GM18511 (cell line): ENCODE data around the gene NEGR1.
A peak's percentile ranks its signal among the peaks of the same experiment; 100 is the strongest.

ENCODE experiments used
- ATAC-seq: cut with Tn5 transposase; IDR thresholded peaks from one replicate; pipeline ENCODE4 v1.9.1; 2021; ENCODE audit warnings: mild to moderate bottlenecking, moderate library complexity; ENCODE audit not compliant: unreplicated experiment

NEGR1 gene

DNA sequence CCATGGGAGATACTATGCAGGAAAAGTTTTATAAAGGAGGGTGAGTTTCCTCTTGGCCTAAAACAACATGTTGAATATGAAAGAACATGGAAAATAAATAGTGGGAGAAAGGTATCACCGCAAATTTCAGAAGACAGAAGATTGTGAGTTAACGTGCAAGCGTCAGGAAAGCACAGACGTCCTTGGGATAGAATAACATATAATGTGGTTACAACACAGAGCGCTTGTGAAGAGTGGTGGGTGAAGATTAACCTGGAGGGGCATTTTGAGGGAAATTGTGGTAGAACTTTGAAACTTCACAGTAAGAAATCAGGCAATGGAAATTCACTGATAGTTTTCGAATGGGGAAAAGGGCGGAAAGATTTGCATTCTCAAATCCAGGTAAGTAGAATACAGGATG is 47.3 kb downstream of the NEGR1 start:
- ATAC-seq = no peak

DNA sequence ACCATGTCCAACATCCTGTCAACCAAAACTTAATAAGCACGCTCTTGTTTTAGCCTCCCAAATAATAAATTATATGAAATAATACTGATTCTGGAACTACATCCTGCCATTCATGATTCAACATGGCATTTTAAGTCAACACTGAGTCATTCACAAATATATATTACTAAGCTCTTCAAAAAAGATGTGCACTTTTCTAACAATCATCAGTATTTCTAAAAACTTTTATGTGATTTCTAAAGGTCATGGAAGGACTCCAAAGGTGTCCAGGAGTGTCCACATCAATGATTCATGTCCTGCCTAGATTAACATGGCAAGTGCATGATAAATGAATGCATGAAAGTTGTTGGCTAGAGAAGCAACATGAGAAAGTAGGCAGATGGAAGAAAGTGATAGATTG is 51.6 kb downstream of the NEGR1 start:
- ATAC-seq = no peak

DNA sequence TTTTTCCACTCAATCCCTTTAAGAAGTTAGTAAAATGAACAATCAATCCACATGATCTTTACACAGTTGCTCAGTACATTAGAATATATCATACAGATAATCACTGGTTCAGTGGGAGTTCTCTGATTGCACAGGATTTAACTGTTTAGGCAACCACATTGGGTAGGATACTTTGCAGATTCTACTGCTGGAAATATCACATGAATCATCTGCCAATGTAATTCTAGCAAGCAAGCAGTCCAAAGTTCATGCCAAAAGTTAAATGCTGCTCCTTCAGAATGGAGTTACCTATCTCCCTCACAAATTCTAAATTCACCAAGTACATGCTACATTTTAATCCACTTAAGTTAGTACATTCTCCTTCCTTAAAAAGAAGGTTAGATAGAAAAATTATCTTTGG is 52.4 kb downstream of the NEGR1 start:
- no peak for ATAC-seq

DNA sequence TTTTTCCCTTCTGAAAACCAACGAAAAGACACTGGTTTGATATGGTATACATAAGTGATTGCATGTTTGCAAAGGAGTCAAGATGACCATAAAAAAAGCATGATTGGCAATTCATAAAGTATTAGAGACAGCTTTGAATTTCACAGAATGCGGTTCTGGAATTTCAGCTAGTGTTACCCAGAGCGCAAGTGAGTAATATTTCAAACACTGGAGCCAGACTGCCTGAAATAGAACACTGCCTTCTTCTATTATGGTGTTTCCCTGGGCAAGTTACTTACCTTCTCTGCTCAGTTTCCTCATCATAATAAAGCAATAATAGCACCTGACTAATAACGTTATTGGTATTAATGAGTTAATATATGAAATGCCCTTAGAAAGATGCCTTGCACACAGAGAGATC is 54.7 kb downstream of the NEGR1 start:
- no peak for ATAC-seq

DNA sequence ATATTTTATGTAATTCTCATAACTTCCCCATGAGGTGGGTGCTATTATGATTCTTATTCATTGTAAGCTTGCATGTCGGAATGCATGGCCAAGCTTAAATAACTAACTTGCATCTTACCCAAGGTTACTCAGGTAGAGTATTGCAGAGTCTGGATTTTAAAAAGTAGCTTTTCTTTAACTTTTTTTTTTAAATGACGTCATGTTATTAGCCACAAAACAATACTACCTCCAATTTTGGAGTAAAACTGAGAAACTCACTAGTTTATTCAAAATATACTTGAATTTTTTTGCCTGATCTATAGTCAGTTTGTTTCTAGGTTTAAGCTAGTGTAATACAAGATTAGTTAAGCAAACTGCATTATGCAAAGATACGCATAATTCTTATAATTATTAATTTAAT is 57.8 kb downstream of the NEGR1 start:
- no peak for ATAC-seq

DNA sequence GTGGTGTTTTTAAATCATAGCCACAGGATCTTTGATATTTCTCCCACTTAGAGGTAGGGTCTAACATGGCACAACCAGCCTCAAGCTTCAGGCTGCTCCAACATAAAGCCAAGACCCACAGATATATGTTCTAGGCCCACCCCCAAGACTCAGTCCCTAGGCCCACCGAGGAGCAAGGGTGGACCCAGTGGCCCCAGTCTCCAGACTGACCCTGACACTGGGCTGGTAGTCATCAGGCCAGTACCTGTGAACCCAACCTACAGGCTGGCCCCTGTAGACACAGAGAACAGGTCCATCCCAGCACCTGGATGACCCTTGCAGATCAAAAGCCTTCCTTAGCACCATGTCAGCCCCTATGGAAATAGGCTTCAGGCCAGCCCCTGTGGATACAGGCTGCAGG is 60.5 kb downstream of the NEGR1 start:
- no peak for ATAC-seq

DNA sequence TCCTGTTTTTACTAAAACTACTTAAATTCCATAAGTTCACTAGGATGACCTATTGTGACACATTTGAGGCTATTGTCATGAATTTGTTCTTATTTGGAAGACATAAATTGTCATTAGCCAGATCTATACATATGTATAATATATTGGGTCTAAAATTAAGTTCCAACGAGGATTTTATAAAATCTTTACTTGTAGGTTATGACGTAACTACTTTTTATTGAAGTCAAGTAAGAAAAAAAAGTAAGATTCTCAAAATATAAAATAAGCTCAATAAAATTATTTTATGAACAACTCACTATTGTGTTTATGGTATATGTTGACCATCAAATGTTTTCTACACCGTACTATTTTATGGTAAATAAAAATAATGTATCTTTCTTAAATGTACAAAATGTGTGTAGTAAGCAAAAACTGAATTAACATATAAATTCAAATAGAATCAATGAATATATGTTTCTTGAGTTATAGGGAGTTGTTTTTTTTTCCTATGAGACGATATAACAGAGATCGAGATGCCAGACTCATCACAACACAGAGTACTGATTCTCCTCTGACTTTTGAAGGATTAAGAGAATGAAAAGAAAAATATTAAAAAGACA is 64.1 kb downstream of the NEGR1 start:
- no peak for ATAC-seq

DNA sequence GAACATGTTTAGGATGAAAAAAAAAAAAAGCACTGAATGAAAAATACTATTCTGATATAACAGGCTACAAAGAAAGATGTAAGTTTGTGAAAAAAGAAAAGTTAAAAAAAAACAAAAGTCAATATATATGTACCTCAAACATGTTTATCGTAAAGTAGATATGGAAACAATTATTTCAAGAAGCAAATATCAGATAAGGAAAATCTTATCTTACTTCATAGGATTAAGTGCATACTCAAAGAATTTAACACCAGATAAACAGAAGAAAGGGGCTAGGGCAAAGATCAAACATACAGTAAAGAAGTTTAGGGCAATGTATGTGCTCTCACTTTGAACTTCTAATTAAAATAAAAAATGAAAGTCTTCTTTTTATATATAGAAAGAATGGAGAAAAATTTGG is 75.3 kb downstream of the NEGR1 start:
- no peak for ATAC-seq

DNA sequence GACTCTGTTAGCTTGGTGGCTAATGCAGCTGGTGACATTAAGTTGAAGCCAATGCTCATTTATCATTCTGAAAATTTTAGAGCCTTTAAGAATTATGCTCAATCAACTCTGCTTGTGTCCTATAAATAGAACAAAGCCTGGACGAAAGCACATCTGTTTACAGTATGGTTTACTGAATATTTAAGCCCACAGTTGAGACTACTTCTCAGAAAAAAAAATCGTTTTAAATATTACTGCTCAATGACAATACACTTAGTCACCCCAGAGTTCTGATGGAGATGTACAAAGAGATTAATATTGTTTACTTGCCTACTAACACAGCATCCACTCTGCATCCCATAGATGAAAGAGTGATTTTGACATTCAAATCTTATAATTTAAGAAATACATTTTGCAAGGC is 79.6 kb downstream of the NEGR1 start:
- no peak for ATAC-seq

DNA sequence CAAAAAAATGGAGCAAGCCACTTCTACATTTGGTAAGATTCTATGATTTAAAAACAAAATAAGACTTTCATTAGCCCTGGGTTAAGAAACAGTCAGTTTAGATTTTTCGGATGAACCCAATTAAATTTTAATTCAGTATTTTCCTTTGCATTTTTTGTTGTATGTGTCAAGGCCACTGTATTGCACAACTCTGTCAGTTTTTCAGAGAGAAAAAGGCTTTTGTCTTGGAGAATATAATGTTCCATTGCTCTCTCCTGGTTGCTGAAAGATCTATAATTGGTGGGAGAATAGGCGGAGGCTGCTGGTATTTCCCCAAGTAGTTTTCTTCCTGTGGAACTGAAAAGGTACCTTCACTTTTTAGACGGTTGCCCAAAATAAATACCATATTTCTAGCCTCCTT is 84.6 kb downstream of the NEGR1 start:
- ATAC-seq = no peak

DNA sequence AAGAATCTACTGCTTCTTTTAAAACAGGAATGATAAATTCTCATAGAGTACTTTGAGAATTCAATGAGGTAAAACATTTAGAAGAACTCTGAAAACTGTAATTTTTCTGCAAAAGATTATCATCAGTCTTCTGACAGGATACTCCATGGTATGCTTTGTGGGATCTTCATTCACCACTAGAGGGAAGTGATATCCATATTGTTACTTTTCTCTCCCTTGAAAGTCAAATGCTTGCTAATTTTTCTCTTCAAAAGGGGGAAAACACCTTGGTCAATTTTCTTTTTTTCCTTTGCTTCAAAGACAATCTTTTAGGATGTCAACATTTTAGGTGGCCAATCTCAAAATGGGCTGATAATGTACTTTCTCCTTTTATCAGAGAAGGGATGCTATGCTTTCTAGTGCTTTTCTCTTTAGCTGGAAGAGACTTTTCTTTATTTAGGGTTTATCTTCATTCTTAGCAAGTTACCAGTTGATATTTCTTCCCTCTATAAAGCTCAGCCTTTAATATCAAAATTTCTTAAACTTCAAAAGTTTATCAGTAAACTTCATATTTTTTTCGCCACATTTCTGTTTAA is 95.5 kb downstream of the NEGR1 start:
- no peak for ATAC-seq

DNA sequence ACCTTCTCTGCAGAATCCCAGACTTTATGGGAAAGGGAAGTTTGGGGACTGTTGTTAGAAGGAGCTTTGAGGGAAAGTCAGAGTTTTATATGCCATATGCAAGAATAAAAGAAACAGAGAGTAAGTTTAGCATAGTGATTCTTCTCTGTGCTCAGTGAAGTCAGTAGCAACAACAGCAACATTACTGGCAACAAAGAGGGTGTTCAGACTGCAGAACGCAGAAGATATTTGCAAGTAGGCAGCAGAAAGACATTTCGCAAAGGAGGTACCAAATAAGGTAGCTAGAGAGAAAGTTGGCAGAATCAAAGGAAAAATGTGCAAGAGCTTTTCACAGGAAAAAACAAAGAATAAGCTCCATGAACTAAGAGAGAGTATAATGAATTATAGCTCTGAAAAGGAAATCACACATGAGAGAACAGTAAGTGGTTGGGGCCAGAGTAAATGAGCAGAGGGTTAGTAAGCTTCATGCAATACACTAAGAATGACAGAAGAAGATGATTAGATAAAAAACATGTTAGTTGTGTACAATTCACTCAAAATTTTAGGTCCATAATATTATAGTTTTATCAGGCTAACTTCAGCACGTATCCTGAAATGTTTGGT is 98.1 kb downstream of the NEGR1 start:
- ATAC-seq = no peak

DNA sequence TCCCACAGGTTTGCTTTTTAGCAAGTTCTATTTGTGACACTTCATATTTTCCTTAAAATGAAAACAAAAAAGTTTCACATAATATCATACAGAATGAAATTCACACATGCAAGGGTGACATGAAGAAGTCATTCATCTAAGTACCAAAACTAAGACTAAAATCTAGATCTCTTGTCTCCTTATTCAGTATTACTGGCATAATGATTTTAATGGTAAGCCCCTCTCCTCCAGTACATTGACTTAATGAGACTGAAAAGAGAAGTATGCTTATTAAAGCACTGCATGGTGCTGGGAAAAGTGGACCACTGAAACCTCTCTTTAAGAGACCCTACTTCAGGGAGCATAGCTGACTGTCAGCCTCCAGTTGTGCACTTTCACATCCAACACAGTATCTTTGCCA is 99.5 kb downstream of the NEGR1 start:
- ATAC-seq = no peak

DNA sequence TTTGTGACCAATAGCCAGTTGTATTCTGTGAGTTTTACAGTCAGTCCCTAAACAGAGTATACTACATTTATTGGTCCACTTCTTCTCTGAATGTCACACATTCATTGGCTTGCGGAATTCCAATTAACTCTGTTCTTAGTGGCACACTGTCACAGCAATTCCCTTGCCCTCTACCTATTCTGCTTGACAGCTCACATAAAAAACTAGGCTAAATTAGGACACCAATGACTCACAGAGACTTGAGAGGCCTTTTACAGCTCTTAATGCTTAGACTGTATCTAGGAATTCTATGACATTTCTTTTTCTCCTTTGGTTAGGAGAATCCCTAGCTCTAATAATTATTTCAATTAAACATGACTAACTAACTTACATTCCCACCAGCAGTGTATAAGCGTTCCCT is 104.1 kb downstream of the NEGR1 start:
- ATAC-seq = no peak

DNA sequence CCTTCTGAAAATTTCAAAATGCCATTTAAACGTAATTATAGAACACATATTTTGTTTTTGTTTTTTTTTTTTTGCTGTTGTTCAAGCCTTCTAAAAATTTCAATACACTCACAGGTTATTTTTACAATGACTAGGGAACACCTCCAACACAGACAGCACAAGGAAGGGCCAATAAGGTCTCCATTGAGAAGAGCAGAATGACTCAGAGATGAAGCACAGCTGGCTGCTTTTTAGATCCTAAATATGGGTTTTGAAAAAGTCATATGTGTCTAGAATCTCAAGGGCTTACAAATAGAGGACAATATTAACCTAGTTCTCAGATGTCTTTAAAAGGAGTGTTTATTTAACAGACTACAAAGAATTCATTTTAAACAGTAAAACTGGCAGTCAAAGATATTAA is 104.6 kb downstream of the NEGR1 start:
- ATAC-seq = no peak

DNA sequence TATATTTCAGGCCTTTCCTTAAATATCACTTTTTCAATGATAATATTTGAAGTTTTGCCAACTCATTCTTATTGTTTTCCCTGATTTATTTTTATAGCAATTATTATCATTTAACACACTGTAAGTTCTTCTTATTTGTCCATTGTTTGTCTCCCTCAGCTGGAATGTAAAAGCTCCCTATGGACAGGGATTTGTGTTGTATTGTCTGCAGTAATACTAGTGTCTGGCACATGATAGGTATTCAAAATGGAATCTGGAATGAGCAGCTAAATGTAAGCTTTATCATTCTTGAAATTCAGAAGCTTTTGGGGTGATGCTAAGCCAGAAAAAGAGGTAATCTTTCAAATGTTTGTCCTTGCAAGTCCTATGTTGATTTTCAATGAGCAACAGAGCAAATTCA is 112.1 kb downstream of the NEGR1 start:
- no peak for ATAC-seq

DNA sequence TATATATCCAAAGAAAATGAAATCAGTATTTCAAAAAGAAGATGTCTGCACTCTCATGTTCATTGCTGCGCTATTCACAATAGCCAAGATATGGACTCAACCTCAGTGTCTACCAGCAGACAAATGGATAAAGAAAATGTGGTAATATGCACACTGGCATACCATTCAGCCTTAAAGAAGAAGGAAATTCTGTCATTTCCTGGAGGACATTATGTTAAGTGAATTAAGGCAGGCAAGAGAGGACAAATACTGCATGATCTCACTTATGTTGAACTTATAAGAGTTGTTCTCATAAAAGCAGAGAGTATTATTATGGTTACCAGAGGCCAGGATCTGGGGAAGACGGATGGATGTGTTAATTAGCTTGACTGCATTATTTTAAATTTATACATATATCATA is 115.9 kb downstream of the NEGR1 start:
- ATAC-seq = no peak

DNA sequence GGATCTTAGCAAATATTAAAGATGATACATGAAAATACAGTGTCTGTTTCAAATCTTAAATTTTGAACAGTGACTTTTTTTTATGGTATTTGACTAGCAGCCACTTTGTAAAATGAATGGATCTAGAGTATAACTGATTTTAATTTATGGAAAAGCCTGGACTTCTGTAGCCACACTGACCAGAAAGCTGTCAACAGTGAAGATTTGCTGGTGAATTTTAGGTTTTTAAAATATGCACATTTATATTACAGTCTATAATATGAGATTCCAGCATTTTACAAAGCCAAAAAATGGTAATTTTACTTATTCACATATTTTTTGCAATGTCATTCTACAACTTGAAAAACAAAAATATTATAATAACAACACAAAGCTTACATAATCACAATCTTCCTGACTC is 131.8 kb downstream of the NEGR1 start:
- no peak for ATAC-seq

DNA sequence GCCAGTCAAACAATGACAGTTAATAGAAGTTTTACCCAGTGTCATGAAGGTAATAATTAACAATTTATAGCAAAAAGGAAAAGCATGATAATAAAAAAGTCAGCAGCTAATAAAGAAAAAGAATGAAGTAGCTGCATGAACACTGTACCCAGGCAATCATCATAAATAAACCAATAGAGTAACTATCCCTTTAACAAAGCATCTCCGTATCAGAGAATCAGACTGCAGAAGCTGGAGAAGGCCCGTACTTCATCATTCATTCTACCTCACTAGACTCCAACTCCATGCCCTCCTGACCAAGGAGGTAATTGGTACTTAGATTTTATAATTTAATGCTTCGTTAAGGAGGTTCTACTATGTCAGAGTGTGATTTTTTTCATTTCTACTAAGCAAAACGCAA is 140.5 kb downstream of the NEGR1 start:
- ATAC-seq = no peak

DNA sequence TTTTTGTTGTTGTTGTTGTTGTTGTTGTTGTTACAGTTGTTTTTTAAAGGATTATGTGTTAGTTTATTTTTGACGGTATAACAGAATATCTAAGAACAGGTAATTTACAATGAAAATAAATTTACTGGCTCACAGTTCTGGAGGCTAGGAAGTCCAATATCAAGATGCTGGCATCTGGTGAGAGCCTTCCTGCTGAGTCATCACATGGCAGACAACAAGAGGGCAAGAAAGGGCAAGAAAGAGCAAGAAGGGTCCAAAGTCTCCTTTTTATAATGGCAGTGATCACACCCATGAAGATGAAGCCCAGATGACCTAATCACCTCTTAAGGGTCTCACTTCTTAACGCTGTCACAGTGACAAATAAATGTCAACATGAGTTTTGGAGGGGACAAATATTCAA is 142.1 kb downstream of the NEGR1 start:
- ATAC-seq = no peak

DNA sequence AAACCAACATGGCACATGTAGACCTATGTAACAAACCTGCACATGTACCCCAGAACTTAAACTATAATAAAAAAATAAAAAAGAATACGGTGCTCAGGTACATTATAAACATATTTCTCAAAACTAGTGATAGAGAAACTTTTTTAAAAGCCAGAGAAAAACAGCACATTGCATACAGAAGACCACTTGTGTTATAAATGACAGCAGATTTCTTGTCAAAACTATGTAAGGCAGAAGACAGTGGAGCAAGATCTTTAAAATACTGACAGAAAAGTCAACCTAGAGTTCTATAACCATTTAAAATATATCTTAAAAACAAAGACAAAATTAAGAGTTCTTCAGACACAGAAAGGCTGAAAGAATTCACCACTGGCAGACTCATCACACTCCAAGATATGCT is 144.7 kb downstream of the NEGR1 start:
- no peak for ATAC-seq

DNA sequence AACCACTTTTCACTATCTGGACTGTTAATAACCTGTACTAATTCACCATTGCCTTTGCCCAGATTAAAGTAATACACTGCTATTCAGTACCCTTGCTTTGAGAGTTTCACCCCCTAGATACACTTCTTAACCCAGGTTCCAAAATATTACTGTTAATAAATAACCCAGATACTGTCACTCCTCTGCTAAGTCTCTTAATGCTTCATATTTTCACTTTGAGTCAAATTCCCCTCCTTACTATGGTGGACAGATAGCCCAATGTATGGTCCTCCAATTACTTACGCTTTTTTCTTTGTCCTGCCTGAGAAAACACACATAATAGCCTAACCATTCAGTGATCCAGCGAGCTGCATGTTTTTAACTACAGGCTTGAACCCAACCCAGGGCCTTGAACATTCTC is 152.5 kb downstream of the NEGR1 start:
- ATAC-seq = peak; percentile 57
